Mucosa of descending colon (tissue), 3 donors: ENCODE results near the gene NCEH1. TPM values are rescaled to one million over a fixed set of nuclear protein-coding genes. Genes with fewer than 3 reads are reported as not detected.
"Not testable (repeated sequence)": the region's sequence is repeated elsewhere in the genome, so short reads cannot be mapped to it uniquely, and the experiment has no call there.

Experiments
- ATAC-seq: fragments of 200-7000 bp; cut with Tn5 transposase; one replicate; pipeline ENCODE4 v1.9.1; 2020; ENCODE audit warnings: mild to moderate bottlenecking, moderate library complexity
- DNase-seq, 3 donors: peaks; one replicate each; pipeline ENCODE4 v3.0.0-alpha.2; 2020
- H3K36me3 ChIP-seq: fragments of 200-600 bp; one replicate; pipeline ENCODE4 v1.8.0; 2021; ENCODE audit warnings: low read depth, mild to moderate bottlenecking
- H3K4me1 ChIP-seq: fragments of 200-600 bp; one replicate; pipeline ENCODE4 v1.8.0; 2021; ENCODE audit warnings: low read depth, mild to moderate bottlenecking
- H3K4me3 ChIP-seq: fragments of 200-600 bp; one replicate; pipeline ENCODE4 v1.8.0; 2021; ENCODE audit warnings: mild to moderate bottlenecking
- H3K9me3 ChIP-seq: fragments of 200-600 bp; one replicate; pipeline ENCODE4 v1.8.0; 2021; ENCODE audit warnings: mild to moderate bottlenecking
- CTCF ChIP-seq: fragments of 200-600 bp; IDR thresholded peaks from one replicate; pipeline ENCODE4 v1.8.0; 2022; ENCODE audit warnings: antibody characterized with exemption, mild to moderate bottlenecking
- intact Hi-C, 2 donors: fragments of 100-400 bp; cut with DNase I in 1 of 2; cut with micrococcal nuclease in 1 of 2; formaldehyde crosslinking; loops; one replicate each; pipeline versions ENCODE4 v1.11.0 to v1.11.1; 2022; cut with DNase I, micrococcal nuclease
- total RNA-seq, 3 donors: library from RNA; stranded (reverse); fragmentation: NEBNext Ultra II Directional in 2 of 3; extraction: Animal tissue kit (Norgen Biotek cat#: 25700) in 2 of 3; gene quantifications; one replicate each; pipeline versions ENCODE4 v1.2.1 to v1.2.4, GENCODE V29; 2021 to 2023
- donor health status: DM: no; HTN: no; CAD: no; lungs with moderate emphysema.
- donor health status: DM: no; HTN: no; CAD: no.
- donor health status: DM: no; HTN: yes; CAD: no.

Gene NCEH1
- total RNA-seq, 3 donors from 2014 or later: 21.5 to 63.9 (median 53.3) TPM

- Histone ChIP-seq H3K4me3 (no peak overlapping the region), H3K4me1 (no peaks in the 10 kb centered on the region), H3K9me3 (no peaks in the 10 kb centered on the region), H3K36me3 (no peaks in the 10 kb centered on the region)
- peak; percentile 70 for TF ChIP-seq CTCF
- DNase-seq (peak in 1 of 3 donors; percentile 52), ATAC-seq (peak; percentile 42)
- intact Hi-C loops: loop anchor here in 1 of 2 donors (5.0 kb wide), 1 partner anchor 37 kb away; the partner anchor contains the start of gene NCEH1
These were observed 35.2 kb downstream of the NCEH1 start for GRCh38 chr3:172675441-172676193.

- no peaks in the 10 kb centered on the region for H3K4me1 ChIP-seq
- no peaks in the 10 kb centered on the region for H3K36me3 ChIP-seq
- DNase-seq: peak in 2 of 3 donors; percentile 72 to 89
- intact Hi-C loops: no loop called here
- TF ChIP-seq CTCF: peak; percentile 67
- no peaks in the 10 kb centered on the region for H3K9me3 ChIP-seq
- peak; percentile 94 for ATAC-seq
- no peak overlapping the region for H3K4me3 ChIP-seq
These were observed 37.6 kb downstream of the NCEH1 start for GRCh38 chr3:172673210-172673679.

- Histone ChIP-seq H3K36me3 (no peaks in the 10 kb centered on the region), H3K9me3 (no peaks in the 10 kb centered on the region), H3K4me3 (no peak overlapping the region), H3K4me1 (peaks cover 4% of the 10 kb centered on the region)
- TF ChIP-seq CTCF: no peak
- DNase-seq: no peak
- intact Hi-C loops: loop anchor here in 1 of 2 donors (10.0 kb wide), 1 partner anchor 184 kb away; no protein-coding TSS in a partner anchor
- ATAC-seq: no peak
These were observed 41.8 kb downstream of the NCEH1 start for GRCh38 chr3:172669021-172669420.

GRCh38 chr3:172666873-172667694 is 43.8 kb downstream of the NCEH1 start:
- Histone ChIP-seq H3K4me3 (no peak overlapping the region), H3K9me3 (no peaks in the 10 kb centered on the region), H3K36me3 (no peaks in the 10 kb centered on the region), H3K4me1 (peaks cover 4% of the 10 kb centered on the region)
- peak in 2 of 3 donors; percentile 43 to 95 for DNase-seq
- peak; percentile 56 for TF ChIP-seq CTCF
- peak; percentile 100 for ATAC-seq
- intact Hi-C loops: loop anchor here in 1 of 2 donors (10.0 kb wide), 1 partner anchor 182 kb away; no protein-coding TSS in a partner anchor

- ATAC-seq: peak; percentile 49
These were observed 44.5 kb downstream of the NCEH1 start for GRCh38 chr3:172666181-172666872.

GRCh38 chr3:172665510-172665909 is 45.4 kb downstream of the NCEH1 start:
- DNase-seq, H3K4me1 ChIP-seq, ATAC-seq, H3K36me3 ChIP-seq, H3K4me3 ChIP-seq, H3K9me3 ChIP-seq: not testable (repeated sequence)
- intact Hi-C loops: loop anchor here in 1 of 2 donors (10.0 kb wide), 1 partner anchor 181 kb away; no protein-coding TSS in a partner anchor

More at GRCh38 chr3:172666181-172666872, 44.5 kb downstream of the NCEH1 start:
- no peaks in the 10 kb centered on the region for H3K9me3 ChIP-seq
- TF ChIP-seq CTCF: no peak
- no peaks in the 10 kb centered on the region for H3K36me3 ChIP-seq
- H3K4me1 ChIP-seq: peaks cover 4% of the 10 kb centered on the region
- H3K4me3 ChIP-seq: no peak overlapping the region
- intact Hi-C loops: loop anchor here in 1 of 2 donors (10.0 kb wide), 1 partner anchor 182 kb away; no protein-coding TSS in a partner anchor
- no peak for DNase-seq

- ATAC-seq: not testable (repeated sequence)
- intact Hi-C loops: loop anchor here in 1 of 2 donors (10.0 kb wide), 1 partner anchor 176 kb away; no protein-coding TSS in a partner anchor
These were observed 50.4 kb downstream of the NCEH1 start for GRCh38 chr3:172660421-172660820.

More at GRCh38 chr3:172660421-172660820, 50.4 kb downstream of the NCEH1 start:
- not testable (repeated sequence) for H3K9me3 ChIP-seq, DNase-seq, H3K36me3 ChIP-seq, H3K4me3 ChIP-seq, H3K4me1 ChIP-seq
